ENCODE measurements around the gene GART.

GART gene

DNA sequence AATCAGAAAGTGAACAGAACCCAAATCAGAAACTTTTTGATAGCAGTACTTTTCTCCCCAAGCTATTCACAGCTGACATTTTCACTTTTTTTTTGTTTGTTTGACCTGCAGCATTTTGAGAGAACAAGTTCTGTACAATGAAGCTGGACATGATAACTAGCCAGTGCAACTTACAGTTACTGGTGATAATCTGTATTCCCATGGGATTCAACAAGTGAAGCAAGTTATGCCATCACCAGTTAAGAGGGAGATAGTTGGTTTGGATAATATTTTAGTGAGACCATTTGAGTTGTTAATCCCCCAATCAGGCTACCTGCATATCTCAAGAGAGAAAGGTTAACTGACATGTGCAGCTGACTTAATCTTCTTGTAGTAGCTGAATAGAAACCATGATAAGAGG lies 19.0 kb upstream of the GART start:
- TF ChIP-seq GATA2 (IDR thresholded peaks at IDR 0.05; ENCODE audit: low read depth, low read length) (no peak), GATA3 (IDR thresholded peaks at IDR 0.05; ENCODE audit: low read depth, low read length) (no peak)

GRCh38 chr21:33559813-33560212 lies 17.9 kb upstream of the GART start:
- TF ChIP-seq GATA2 (IDR thresholded peaks at IDR 0.05; ENCODE audit: low read depth, low read length) (no peak), GATA3 (IDR thresholded peaks at IDR 0.05; ENCODE audit: low read depth, low read length) (no peak)

DNA sequence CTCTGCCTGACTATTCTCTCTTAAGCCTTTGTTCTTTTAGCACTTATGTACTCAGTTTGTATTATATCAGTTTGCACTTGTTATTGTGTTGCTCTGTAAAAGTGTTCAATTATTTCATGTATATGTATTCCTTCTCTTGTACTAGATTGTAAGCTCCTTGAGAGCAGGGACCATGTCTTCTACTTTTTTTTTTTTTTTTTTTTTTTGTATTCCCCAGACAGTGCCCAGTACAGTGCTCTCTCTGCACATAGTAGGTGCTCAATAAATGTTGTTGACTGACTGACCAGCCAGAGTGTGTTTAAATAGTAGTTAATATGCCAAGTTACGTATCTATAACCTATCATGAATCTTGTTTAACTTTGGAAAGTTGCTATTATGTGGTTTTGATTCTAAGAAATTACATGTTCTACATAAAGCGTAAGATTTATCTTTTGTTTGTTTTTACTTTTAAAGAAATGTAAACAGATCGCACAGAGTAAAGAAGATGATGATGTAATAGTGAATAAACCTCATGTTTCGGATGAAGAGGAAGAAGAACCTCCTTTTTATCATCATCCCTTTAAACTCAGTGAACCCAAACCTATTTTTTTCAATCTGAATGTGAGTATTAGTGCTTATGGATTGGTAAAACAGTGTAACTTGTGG lies 17.0 kb upstream of the GART start:
- TF ChIP-seq GATA3 (IDR thresholded peaks at IDR 0.05; ENCODE audit: low read depth, low read length), result no peak
- TF ChIP-seq GATA2 (IDR thresholded peaks at IDR 0.05; ENCODE audit: low read depth, low read length), result no peak

DNA sequence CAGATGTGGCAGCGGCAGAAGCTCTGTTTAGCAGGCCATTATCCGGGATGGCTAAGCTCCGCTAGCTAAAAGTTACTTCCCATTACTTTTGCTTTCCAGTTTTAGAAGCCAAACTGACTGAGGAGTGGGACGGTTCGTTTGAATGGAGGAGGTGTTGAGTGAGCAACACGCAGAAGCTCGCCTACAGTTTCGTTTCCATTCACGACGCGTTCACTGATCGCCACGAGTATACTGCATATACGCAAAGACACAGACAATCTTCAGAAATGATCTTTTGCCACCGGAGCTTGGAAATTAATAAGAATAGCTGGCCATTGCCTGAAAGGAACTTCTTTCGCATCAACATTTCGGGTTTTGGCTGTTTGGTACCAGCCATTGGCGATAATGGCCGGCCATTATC lies 15.5 kb upstream of the GART start:
- TF ChIP-seq GATA3 (IDR thresholded peaks at IDR 0.05; ENCODE audit: low read depth, low read length) (no peak), GATA2 (IDR thresholded peaks at IDR 0.05; ENCODE audit: low read depth, low read length) (no peak)

GRCh38 chr21:33554982-33555344 lies 13.0 kb upstream of the GART start:
- TF ChIP-seq GATA2 (IDR thresholded peaks at IDR 0.05; ENCODE audit: low read depth, low read length) (no peak), GATA3 (IDR thresholded peaks at IDR 0.05; ENCODE audit: low read depth, low read length) (no peak)

- TF ChIP-seq GATA3 (IDR thresholded peaks at IDR 0.05; ENCODE audit: low read depth, low read length) (no peak), GATA2 (IDR thresholded peaks at IDR 0.05; ENCODE audit: low read depth, low read length) (no peak)
These were observed 12.5 kb upstream of the GART start for GRCh38 chr21:33554236-33554981.

GRCh38 chr21:33552999-33553598 lies 11.2 kb upstream of the GART start:
- no peak for TF ChIP-seq GATA3 (IDR thresholded peaks at IDR 0.05; ENCODE audit: low read depth, low read length)
- no peak for TF ChIP-seq GATA2 (IDR thresholded peaks at IDR 0.05; ENCODE audit: low read depth, low read length)

- no peak for TF ChIP-seq GATA2 (IDR thresholded peaks at IDR 0.05; ENCODE audit: low read depth, low read length)
- no peak for TF ChIP-seq GATA3 (IDR thresholded peaks at IDR 0.05; ENCODE audit: low read depth, low read length)
These were observed 10.4 kb upstream of the GART start for GRCh38 chr21:33552093-33552998.

- TF ChIP-seq GATA3 (IDR thresholded peaks at IDR 0.05; ENCODE audit: low read depth, low read length), result no peak
- TF ChIP-seq GATA2 (IDR thresholded peaks at IDR 0.05; ENCODE audit: low read depth, low read length), result no peak
These were observed 9.7 kb upstream of the GART start for GRCh38 chr21:33551664-33552063.

DNA sequence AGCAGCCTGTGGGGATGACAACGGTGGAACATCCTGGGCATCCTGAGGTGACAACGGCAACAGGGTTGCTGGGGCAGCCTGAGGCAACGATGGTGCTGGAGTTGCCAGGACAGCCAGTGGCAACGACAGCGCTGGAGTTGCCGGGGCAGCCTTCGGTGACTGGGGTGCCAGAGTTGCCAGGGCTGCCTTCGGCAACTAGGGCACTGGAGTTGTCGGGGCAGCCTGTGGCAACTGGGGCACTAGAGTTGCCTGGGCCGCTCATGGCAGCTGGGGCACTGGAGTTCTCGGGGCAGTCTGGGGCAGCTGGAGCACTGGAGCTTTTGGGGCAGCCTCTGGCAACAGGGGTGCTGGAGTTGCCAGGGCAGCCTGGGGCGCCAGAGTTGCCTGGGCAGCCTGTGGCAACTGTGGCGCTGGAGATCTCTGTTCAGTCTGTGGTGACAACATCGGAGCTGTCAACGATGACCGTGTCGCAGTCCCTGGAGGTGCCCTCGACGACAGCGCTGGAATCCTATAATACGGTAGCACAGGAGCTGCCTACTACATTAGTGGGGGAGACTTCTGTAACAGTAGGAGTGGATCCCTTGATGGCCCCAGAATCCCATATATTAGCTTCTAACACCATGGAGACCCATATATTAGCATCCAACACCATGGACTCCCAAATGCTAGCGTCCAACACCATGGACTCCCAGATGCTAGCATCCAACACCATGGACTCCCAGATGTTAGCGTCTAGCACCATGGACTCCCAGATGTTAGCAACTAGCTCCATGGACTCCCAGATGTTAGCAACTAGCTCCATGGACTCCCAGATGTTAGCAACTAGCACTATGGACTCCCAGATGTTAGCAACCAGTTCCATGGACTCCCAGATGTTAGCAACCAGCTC lies 9.1 kb upstream of the GART start:
- TF ChIP-seq GATA2 (IDR thresholded peaks at IDR 0.05; ENCODE audit: low read depth, low read length) (no peak), GATA3 (IDR thresholded peaks at IDR 0.05; ENCODE audit: low read depth, low read length) (no peak)

- TF ChIP-seq GATA2 (IDR thresholded peaks at IDR 0.05; ENCODE audit: low read depth, low read length) (no peak), GATA3 (IDR thresholded peaks at IDR 0.05; ENCODE audit: low read depth, low read length) (no peak)
These were observed 8.2 kb upstream of the GART start for GRCh38 chr21:33549848-33550771.

DNA sequence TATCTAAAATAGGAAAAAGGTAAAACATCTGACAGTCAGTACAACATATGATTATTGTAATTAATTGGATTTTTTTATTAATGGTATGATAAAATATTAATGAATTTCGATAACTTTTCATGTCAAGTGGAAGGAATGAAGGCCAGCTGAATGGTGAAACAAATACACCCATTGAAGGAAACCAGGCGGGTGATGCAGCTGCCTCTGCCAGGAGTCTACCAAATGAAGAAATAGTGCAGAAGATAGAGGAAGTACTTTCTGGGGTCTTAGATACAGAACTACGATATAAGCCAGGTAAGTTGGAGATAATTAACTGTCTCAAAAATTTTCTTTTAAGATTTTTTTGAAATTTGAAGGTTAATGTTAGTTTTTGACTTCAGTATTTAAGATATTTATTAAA lies 4.2 kb upstream of the GART start:
- TF ChIP-seq GATA2 (IDR thresholded peaks at IDR 0.05; ENCODE audit: low read depth, low read length), result no peak
- no peak for TF ChIP-seq GATA3 (IDR thresholded peaks at IDR 0.05; ENCODE audit: low read depth, low read length)

Measured in SH-SY5Y (cell line).